ENCODE measurements around the gene DDR1. TPM values are rescaled to one million over a fixed set of nuclear protein-coding genes. Genes with fewer than 3 reads are reported as not detected.

DDR1 gene
- total RNA-seq, 1 donor from 2014 or later: 146 TPM

DNA sequence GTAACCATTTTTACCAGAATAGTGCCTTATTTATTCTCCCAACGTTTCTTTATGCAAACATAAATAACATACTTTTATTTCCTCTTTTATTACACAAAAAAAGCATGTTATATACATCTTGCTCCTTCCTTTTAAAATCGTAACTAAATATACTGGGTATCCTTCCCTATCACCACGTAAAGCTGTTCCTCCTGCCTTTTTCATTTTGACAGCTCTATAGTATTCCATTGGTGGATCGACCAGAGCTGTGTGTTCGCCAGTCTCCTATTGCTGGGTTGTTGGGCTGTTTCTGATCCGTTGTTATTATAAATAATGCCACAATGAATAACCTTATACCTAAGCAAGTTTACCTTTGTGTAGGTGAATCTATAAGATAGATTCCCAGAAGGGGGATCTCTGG, 46.9 kb upstream of the DDR1 start:
- H3K9me3 Mint-ChIP-seq (ENCODE audit: unreplicated experiment): no peaks in the 10 kb centered on the region
- TF ChIP-seq, protein P1, sequence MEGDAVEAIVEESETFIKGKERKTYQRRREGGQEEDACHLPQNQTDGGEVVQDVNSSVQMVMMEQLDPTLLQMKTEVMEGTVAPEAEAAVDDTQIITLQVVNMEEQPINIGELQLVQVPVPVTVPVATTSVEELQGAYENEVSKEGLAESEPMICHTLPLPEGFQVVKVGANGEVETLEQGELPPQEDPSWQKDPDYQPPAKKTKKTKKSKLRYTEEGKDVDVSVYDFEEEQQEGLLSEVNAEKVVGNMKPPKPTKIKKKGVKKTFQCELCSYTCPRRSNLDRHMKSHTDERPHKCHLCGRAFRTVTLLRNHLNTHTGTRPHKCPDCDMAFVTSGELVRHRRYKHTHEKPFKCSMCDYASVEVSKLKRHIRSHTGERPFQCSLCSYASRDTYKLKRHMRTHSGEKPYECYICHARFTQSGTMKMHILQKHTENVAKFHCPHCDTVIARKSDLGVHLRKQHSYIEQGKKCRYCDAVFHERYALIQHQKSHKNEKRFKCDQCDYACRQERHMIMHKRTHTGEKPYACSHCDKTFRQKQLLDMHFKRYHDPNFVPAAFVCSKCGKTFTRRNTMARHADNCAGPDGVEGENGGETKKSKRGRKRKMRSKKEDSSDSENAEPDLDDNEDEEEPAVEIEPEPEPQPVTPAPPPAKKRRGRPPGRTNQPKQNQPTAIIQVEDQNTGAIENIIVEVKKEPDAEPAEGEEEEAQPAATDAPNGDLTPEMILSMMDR (IDR thresholded peaks at IDR 0.05): no peak
- no peak overlapping the region for H3K4me3 Mint-ChIP-seq (ENCODE audit: unreplicated experiment)
- peak overlapping the region; percentile 32 for H3K27ac Mint-ChIP-seq (ENCODE audit: unreplicated experiment)
- peaks cover 60% of the 10 kb centered on the region for H3K4me1 Mint-ChIP-seq (ENCODE audit: unreplicated experiment)
- H3K27me3 Mint-ChIP-seq (ENCODE audit: unreplicated experiment): no peaks in the 10 kb centered on the region
- DNase-seq (ENCODE audit: extremely low spot score, unreplicated experiment): no peak
- H3K36me3 Mint-ChIP-seq (ENCODE audit: unreplicated experiment): no peaks in the 10 kb centered on the region

DNA sequence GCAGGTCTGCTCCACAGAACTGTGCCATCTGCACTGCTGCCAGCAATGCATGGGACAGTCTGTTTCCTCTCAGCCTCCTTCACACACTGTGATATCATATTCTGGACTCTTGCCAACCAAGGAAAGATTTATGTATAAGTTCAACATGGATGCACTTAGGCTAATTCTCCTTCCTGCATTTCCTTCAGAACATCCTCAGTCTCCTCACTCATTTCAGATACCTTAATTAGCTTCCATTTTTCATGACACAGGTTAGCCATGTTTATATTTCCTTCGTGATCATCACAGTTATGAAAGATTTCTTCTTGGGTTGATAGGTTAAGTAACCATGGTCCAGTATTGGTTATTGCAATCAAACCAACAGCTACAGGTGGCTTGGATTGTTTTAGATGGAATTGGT, 46.4 kb upstream of the DDR1 start:
- Mint-ChIP-seq H3K27me3 (ENCODE audit: unreplicated experiment) (no peaks in the 10 kb centered on the region), H3K4me3 (ENCODE audit: unreplicated experiment) (no peak overlapping the region), H3K27ac (ENCODE audit: unreplicated experiment) (no peak overlapping the region), H3K4me1 (ENCODE audit: unreplicated experiment) (peaks cover 64% of the 10 kb centered on the region), H3K9me3 (ENCODE audit: unreplicated experiment) (no peaks in the 10 kb centered on the region), H3K36me3 (ENCODE audit: unreplicated experiment) (no peaks in the 10 kb centered on the region)
- TF ChIP-seq, protein P1 (IDR thresholded peaks at IDR 0.05): no peak
- no peak for DNase-seq (ENCODE audit: extremely low spot score, unreplicated experiment)

- Mint-ChIP-seq H3K27me3 (ENCODE audit: unreplicated experiment) (no peaks in the 10 kb centered on the region), H3K27ac (ENCODE audit: unreplicated experiment) (no peak overlapping the region), H3K4me3 (ENCODE audit: unreplicated experiment) (no peak overlapping the region), H3K36me3 (ENCODE audit: unreplicated experiment) (no peaks in the 10 kb centered on the region), H3K9me3 (ENCODE audit: unreplicated experiment) (no peaks in the 10 kb centered on the region), H3K4me1 (ENCODE audit: unreplicated experiment) (peaks cover 78% of the 10 kb centered on the region)
- TF ChIP-seq, protein P1 (IDR thresholded peaks at IDR 0.05): no peak
- no peak for DNase-seq (ENCODE audit: extremely low spot score, unreplicated experiment)
Observed at GRCh38 chr6:30839671-30840070, 44.6 kb upstream of the DDR1 start.

GRCh38 chr6:30840084-30840934, 44.0 kb upstream of the DDR1 start:
- no peaks in the 10 kb centered on the region for H3K36me3 Mint-ChIP-seq (ENCODE audit: unreplicated experiment)
- H3K9me3 Mint-ChIP-seq (ENCODE audit: unreplicated experiment): no peaks in the 10 kb centered on the region
- no peak for DNase-seq (ENCODE audit: extremely low spot score, unreplicated experiment)
- no peak overlapping the region for H3K27ac Mint-ChIP-seq (ENCODE audit: unreplicated experiment)
- H3K4me1 Mint-ChIP-seq (ENCODE audit: unreplicated experiment): peaks cover 76% of the 10 kb centered on the region
- TF ChIP-seq, protein P1 (IDR thresholded peaks at IDR 0.05): no peak
- no peaks in the 10 kb centered on the region for H3K27me3 Mint-ChIP-seq (ENCODE audit: unreplicated experiment)
- H3K4me3 Mint-ChIP-seq (ENCODE audit: unreplicated experiment): no peak overlapping the region

GRCh38 chr6:30840935-30841643, 43.2 kb upstream of the DDR1 start:
- no peak for DNase-seq (ENCODE audit: extremely low spot score, unreplicated experiment)
- H3K36me3 Mint-ChIP-seq (ENCODE audit: unreplicated experiment): no peaks in the 10 kb centered on the region
- no peak overlapping the region for H3K27ac Mint-ChIP-seq (ENCODE audit: unreplicated experiment)
- peaks cover 68% of the 10 kb centered on the region for H3K4me1 Mint-ChIP-seq (ENCODE audit: unreplicated experiment)
- no peaks in the 10 kb centered on the region for H3K27me3 Mint-ChIP-seq (ENCODE audit: unreplicated experiment)
- no peak overlapping the region for H3K4me3 Mint-ChIP-seq (ENCODE audit: unreplicated experiment)
- no peaks in the 10 kb centered on the region for H3K9me3 Mint-ChIP-seq (ENCODE audit: unreplicated experiment)
- TF ChIP-seq, protein P1 (IDR thresholded peaks at IDR 0.05): no peak
